Pancreas (tissue), 10 donors: ENCODE data around the gene BIK. TPM values are rescaled to one million over a fixed set of nuclear protein-coding genes. Genes with fewer than 3 reads are reported as not detected.

Experiments used
- ATAC-seq, 4 donors: fragments of 200-7000 bp; cut with Tn5 transposase; one replicate each; pipeline versions ENCODE4 v1.8.0 to v1.9.1; 2020; ENCODE audit warnings: mild to moderate bottlenecking in 4 of 4, moderate library complexity in 4 of 4
- DNase-seq, 6 donors: peaks; one replicate each; pipeline ENCODE4 v3.0.0-alpha.2; 2020
- FAIRE-seq: peaks from 2 replicates; lab custom pipeline; 2012; peaks lifted over from hg19 to GRCh38; lab: Jason Lieb, UNC
- H3K27ac ChIP-seq, 4 donors: fragments of 200-600 bp; sonication (generic); 1 replicate in 3 of 4; 2 replicates in 1 of 4; pipeline versions ENCODE4 v1.5.0 to v1.8.0; 2020
- H3K27me3 ChIP-seq, 4 donors: fragments of 200-600 bp; one replicate each; pipeline ENCODE4 v1.8.0; 2021
- H3K36me3 ChIP-seq, 3 donors: fragments of 200-600 bp; sonication (generic) in 1 of 3; one replicate each; pipeline versions ENCODE4 v1.5.0 to v1.8.0; 2020 to 2021
- H3K4me1 ChIP-seq, 3 donors: fragments of 200-600 bp; one replicate each; pipeline ENCODE4 v1.8.0; 2021
- H3K4me3 ChIP-seq, 4 donors: fragments of 200-600 bp; sonication (generic) in 2 of 4; one replicate each; pipeline versions ENCODE4 v1.5.0 to v1.8.0; 2020 to 2021
- H3K9me3 ChIP-seq, 4 donors: fragments of 200-600 bp; one replicate each; pipeline ENCODE4 v1.8.0; 2021
- CTCF ChIP-seq, 4 donors: fragments of 200-600 bp; sonication (generic) in 3 of 4; IDR thresholded peaks; one replicate each; pipeline versions ENCODE4 v1.5.0 to v1.8.0; 2021; ENCODE audit warnings: antibody characterized with exemption in 4 of 4
- WGBS, 2 donors: extraction: QIAGEN DNeasy Blood & Tissue Kit; methylation state at CpG; one replicate each; pipeline ENCODE4 v1.1.7; 2013; 5-methylcytosine and 5-hydroxymethylcytosine counted together
- intact Hi-C, 3 donors: fragments of 100-400 bp; cut with DNase I; formaldehyde crosslinking; loops; one replicate each; pipeline versions ENCODE4 v1.11.1 to v1.14.2; 2022
- polyA plus RNA-seq, 2 donors: library from polyadenylated mRNA; stranded (reverse); fragments of 200-250 nt; gene quantifications; one replicate each; pipeline ENCODE4 v1.2.3, GENCODE V29; 2013
- total RNA-seq, 6 donors: library from RNA; stranded (reverse); fragmentation: NEBNext Ultra II Directional in 4 of 6; extraction: Animal tissue kit (Norgen Biotek cat#: 25700) in 4 of 6; gene quantifications; one replicate each; pipeline versions ENCODE4 v1.2.1 to v1.2.4, GENCODE V29; 2021 to 2023
- donor health status: healthy with polysubstance abuse.
- donor health status: DM: no; HTN: no; CAD: no; lungs with moderate emphysema.
- donor health status: DM: no; HTN: no; CAD: no.
- donor health status: control.
- donor health status: control.
- donor health status: Bipolar disorder and iron deficiency.
- donor health status: DM: yes; HTN: yes; CAD: no.
- donor health status: DM: no; HTN: no; CAD: no.
- donor health status: DM: no; HTN: no; CAD: no.
- donor health status: DM: yes; HTN: yes; CAD: no.

Gene BIK
- total and polyA plus RNA-seq, 8 donors, result 0.97 to 8.4 (median 3.1) TPM

DNA sequence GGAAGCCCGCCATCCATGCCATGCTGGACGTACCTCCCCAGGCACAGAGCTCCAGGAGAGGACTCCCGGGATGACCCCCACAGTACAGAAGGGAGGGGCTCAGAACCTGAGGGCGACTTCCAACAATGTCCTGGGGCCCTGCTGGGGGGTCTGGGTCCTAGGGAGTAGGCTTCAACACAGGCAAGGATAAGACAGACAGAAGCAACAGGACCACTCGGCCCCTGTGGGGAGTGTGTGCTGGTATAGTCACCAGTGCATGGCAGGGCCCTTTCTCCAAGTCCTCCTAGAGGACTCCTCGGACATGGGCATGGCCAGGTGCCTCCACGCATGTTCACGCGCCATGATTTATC lies 59.6 kb downstream of the BIK start:
- no peak for TF ChIP-seq CTCF (IDR thresholded peaks at IDR 0.05)
- Histone ChIP-seq H3K27me3 (no peaks in the 10 kb centered on the region), H3K36me3 (peaks cover 0 to 17% (median 12%) of the 10 kb centered on the region in 3 donors), H3K9me3 (no peaks in the 10 kb centered on the region), H3K4me1 (no peaks in the 10 kb centered on the region), H3K27ac (no peak overlapping the region), H3K4me3 (no peak overlapping the region)
- intact Hi-C loops, result no loop called here
- no peak for ATAC-seq
- DNase-seq, result no peak
- 87 to 92% methylated on average over 9 of the region's 9 CpGs for WGBS, 2 donors
- FAIRE-seq, result no peak

- Histone ChIP-seq H3K4me1 (no peaks in the 10 kb centered on the region), H3K27ac (no peak overlapping the region), H3K27me3 (no peaks in the 10 kb centered on the region), H3K9me3 (no peaks in the 10 kb centered on the region), H3K36me3 (peaks cover 0 to 24% (median 12%) of the 10 kb centered on the region in 3 donors), H3K4me3 (no peak overlapping the region)
- TF ChIP-seq CTCF (IDR thresholded peaks at IDR 0.05), result no peak
- FAIRE-seq (no peak), ATAC-seq (peak in 1 of 4 donors; percentile 22), DNase-seq (no peak)
- intact Hi-C loops, result no loop called here
- 90 to 91% methylated on average over 14 of the region's 14 CpGs for WGBS, 2 donors
Observed at GRCh38 chr22:43171019-43171491, 60.5 kb downstream of the BIK start.

- Histone ChIP-seq H3K27ac (no peak overlapping the region), H3K4me3 (no peak overlapping the region), H3K36me3 (peaks cover 0 to 24% (median 12%) of the 10 kb centered on the region in 3 donors), H3K9me3 (no peaks in the 10 kb centered on the region), H3K27me3 (no peaks in the 10 kb centered on the region), H3K4me1 (no peaks in the 10 kb centered on the region)
- FAIRE-seq (no peak), DNase-seq (peak in 1 of 6 donors; percentile 34), ATAC-seq (peak in 1 of 4 donors; percentile 43)
- TF ChIP-seq CTCF (IDR thresholded peaks at IDR 0.05), result no peak
- intact Hi-C loops, result no loop called here
- 86% methylated on average over 12 of the region's 12 CpGs for WGBS, 2 donors
Observed at GRCh38 chr22:43171607-43172006, 61.1 kb downstream of the BIK start.

GRCh38 chr22:43172191-43172590 lies 61.6 kb downstream of the BIK start:
- intact Hi-C loops, result no loop called here
- ATAC-seq, result no peak
- no peak overlapping the region for H3K4me3 ChIP-seq
- H3K27me3 ChIP-seq, result no peaks in the 10 kb centered on the region
- no peaks in the 10 kb centered on the region for H3K9me3 ChIP-seq
- peaks cover 0 to 24% (median 12%) of the 10 kb centered on the region in 3 donors for H3K36me3 ChIP-seq
- H3K4me1 ChIP-seq, result no peaks in the 10 kb centered on the region
- 96 to 97% methylated on average over 19 of the region's 19 CpGs for WGBS, 2 donors
- no peak for FAIRE-seq
- TF ChIP-seq CTCF (IDR thresholded peaks at IDR 0.05), result no peak
- peak in 1 of 6 donors; percentile 34 for DNase-seq
- no peak overlapping the region for H3K27ac ChIP-seq

GRCh38 chr22:43173566-43173965 lies 63.0 kb downstream of the BIK start:
- Histone ChIP-seq H3K27ac (no peak overlapping the region), H3K4me3 (no peak overlapping the region), H3K27me3 (no peaks in the 10 kb centered on the region), H3K4me1 (no peaks in the 10 kb centered on the region), H3K36me3 (peaks cover 0 to 24% (median 12%) of the 10 kb centered on the region in 3 donors), H3K9me3 (no peaks in the 10 kb centered on the region)
- WGBS, 2 donors, result 95 to 96% methylated on average over 9 of the region's 9 CpGs
- TF ChIP-seq CTCF (IDR thresholded peaks at IDR 0.05), result no peak
- intact Hi-C loops, result no loop called here
- peak in 1 of 6 donors; percentile 68 for DNase-seq
- no peak for FAIRE-seq
- no peak for ATAC-seq
